Measurements from ENCODE around the gene ARF5. TPM values are rescaled to one million over a fixed set of nuclear protein-coding genes. Genes with fewer than 3 reads are reported as not detected.

The ARF5 gene
- total RNA-seq, 1 experiment from 2014 or later: 155 TPM

GRCh38 chr7:127581716-127582115, 6.5 kb upstream of the ARF5 start:
- POLR2A ChIA-PET: no interaction called here
- intact Hi-C loops (cut with micrococcal nuclease; ENCODE audit: unreplicated experiment) (no loop called here), in situ Hi-C loops (cut with HindIII; ENCODE audit: low pct_unique_long_range_greater_than_20kb, low sequenced_read_pairs) (no loop called here)
- no TSS peak for BruUV-seq (replicated peaks)
- no peak overlapping the region for H3K27ac ChIP-seq (ENCODE audit: low read length)
- no peak overlapping the region for H3K4me3 ChIP-seq (ENCODE audit: low read depth in 2 of 2, low read length in 2 of 2)
- peaks cover 5% of the 10 kb centered on the region; the same call in 1 of the 2 replicates for H3K36me3 ChIP-seq (ENCODE audit: control insufficient read depth, insufficient read depth, low read length)
- CTCF ChIA-PET: no interaction called here
- no peaks in the 10 kb centered on the region for H3K27me3 ChIP-seq (ENCODE audit: control insufficient read depth, insufficient read depth, low read length)
- ATAC-seq (no peak), DNase-seq (ENCODE audit: low read depth, low spot score) (no peak)
- no peaks in the 10 kb centered on the region for H3K9me3 ChIP-seq (ENCODE audit: control insufficient read depth, insufficient read depth, low read depth, low read length)
- TF ChIP-seq, protein P1, sequence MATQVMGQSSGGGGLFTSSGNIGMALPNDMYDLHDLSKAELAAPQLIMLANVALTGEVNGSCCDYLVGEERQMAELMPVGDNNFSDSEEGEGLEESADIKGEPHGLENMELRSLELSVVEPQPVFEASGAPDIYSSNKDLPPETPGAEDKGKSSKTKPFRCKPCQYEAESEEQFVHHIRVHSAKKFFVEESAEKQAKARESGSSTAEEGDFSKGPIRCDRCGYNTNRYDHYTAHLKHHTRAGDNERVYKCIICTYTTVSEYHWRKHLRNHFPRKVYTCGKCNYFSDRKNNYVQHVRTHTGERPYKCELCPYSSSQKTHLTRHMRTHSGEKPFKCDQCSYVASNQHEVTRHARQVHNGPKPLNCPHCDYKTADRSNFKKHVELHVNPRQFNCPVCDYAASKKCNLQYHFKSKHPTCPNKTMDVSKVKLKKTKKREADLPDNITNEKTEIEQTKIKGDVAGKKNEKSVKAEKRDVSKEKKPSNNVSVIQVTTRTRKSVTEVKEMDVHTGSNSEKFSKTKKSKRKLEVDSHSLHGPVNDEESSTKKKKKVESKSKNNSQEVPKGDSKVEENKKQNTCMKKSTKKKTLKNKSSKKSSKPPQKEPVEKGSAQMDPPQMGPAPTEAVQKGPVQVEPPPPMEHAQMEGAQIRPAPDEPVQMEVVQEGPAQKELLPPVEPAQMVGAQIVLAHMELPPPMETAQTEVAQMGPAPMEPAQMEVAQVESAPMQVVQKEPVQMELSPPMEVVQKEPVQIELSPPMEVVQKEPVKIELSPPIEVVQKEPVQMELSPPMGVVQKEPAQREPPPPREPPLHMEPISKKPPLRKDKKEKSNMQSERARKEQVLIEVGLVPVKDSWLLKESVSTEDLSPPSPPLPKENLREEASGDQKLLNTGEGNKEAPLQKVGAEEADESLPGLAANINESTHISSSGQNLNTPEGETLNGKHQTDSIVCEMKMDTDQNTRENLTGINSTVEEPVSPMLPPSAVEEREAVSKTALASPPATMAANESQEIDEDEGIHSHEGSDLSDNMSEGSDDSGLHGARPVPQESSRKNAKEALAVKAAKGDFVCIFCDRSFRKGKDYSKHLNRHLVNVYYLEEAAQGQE (IDR thresholded peaks at IDR 0.05; ENCODE audit: insufficient read depth in 1 of 2, low read depth in 2 of 2, low read length in 1 of 2): no peak
- TF ChIP-seq POLR2AphosphoS5 (IDR thresholded peaks at IDR 0.05; ENCODE audit: low read depth, low read length): no peak
- no peak for TF ChIP-seq TCF7L2 (IDR thresholded peaks at IDR 0.05; ENCODE audit: low read depth, low read length)
- no peak for TF ChIP-seq CTCF (IDR thresholded peaks at IDR 0.05)
- no peak for TF ChIP-seq SIN3A (IDR thresholded peaks at IDR 0.05; ENCODE audit: borderline replicate concordance, insufficient read depth, low read depth, low read length)
- peaks cover 13% of the 10 kb centered on the region for H3K4me1 ChIP-seq (ENCODE audit: control insufficient read depth, insufficient read depth, low read length)

GRCh38 chr7:127582361-127582760, 5.8 kb upstream of the ARF5 start:
- intact Hi-C loops (cut with micrococcal nuclease; ENCODE audit: unreplicated experiment): no loop called here
- ChIA-PET CTCF (no interaction called here), POLR2A (no interaction called here)
- TF ChIP-seq SIN3A (IDR thresholded peaks at IDR 0.05; ENCODE audit: borderline replicate concordance, insufficient read depth, low read depth, low read length): no peak
- no peak for TF ChIP-seq TCF7L2 (IDR thresholded peaks at IDR 0.05; ENCODE audit: low read depth, low read length)
- TF ChIP-seq CTCF (IDR thresholded peaks at IDR 0.05): no peak
- TF ChIP-seq, protein P1 (IDR thresholded peaks at IDR 0.05; ENCODE audit: insufficient read depth in 1 of 2, low read depth in 2 of 2, low read length in 1 of 2): no peak
- TF ChIP-seq POLR2AphosphoS5 (IDR thresholded peaks at IDR 0.05; ENCODE audit: low read depth, low read length): no peak
- H3K27ac ChIP-seq (ENCODE audit: low read length): no peak overlapping the region
- peaks cover 15% of the 10 kb centered on the region for H3K4me1 ChIP-seq (ENCODE audit: control insufficient read depth, insufficient read depth, low read length)
- ATAC-seq (no peak), DNase-seq (ENCODE audit: low read depth, low spot score) (no peak)
- no peaks in the 10 kb centered on the region for H3K9me3 ChIP-seq (ENCODE audit: control insufficient read depth, insufficient read depth, low read depth, low read length)
- no peak overlapping the region for H3K4me3 ChIP-seq (ENCODE audit: low read depth in 2 of 2, low read length in 2 of 2)
- no TSS peak for BruUV-seq (replicated peaks)
- peaks cover 5% of the 10 kb centered on the region; the same call in 1 of the 2 replicates for H3K36me3 ChIP-seq (ENCODE audit: control insufficient read depth, insufficient read depth, low read length)
- no peaks in the 10 kb centered on the region for H3K27me3 ChIP-seq (ENCODE audit: control insufficient read depth, insufficient read depth, low read length)
- in situ Hi-C loops (cut with HindIII; ENCODE audit: low pct_unique_long_range_greater_than_20kb, low sequenced_read_pairs): no loop called here
